GM23338 (cell line): Measurements from ENCODE around the gene GAS6. TPM values are rescaled to one million over a fixed set of nuclear protein-coding genes. Genes with fewer than 3 reads are reported as not detected.

Source experiments
- ATAC-seq: fragments of 200-7000 bp; cut with Tn5 transposase; 3 replicates; pipeline ENCODE4 v1.9.1; 2020
- DNase-seq: peaks from one replicate; pipeline ENCODE4 v3.0.0-alpha.2; 2015; ENCODE audit warnings: low spot score
- H2AFZ ChIP-seq: fragments of 200-600 bp; sonication (generic); 2 replicates; pipeline ENCODE4 v1.8.0; 2016; ENCODE audit warnings: antibody characterized with exemption, mild to moderate bottlenecking, moderate library complexity
- H3F3A ChIP-seq: fragments of 200-600 bp; sonication (generic); replicated peaks from 2 replicates; pipeline ENCODE4 v1.8.0; 2017; ENCODE audit warnings: antibody characterized with exemption, mixed run types, low read depth
- H3K27ac ChIP-seq: fragments of 200-600 bp; sonication (generic); 2 replicates; pipeline ENCODE4 v1.6.1; 2016; ENCODE audit warnings: low read depth
- H3K27me3 ChIP-seq: fragments of 200-600 bp; sonication (generic); 2 replicates; pipeline ENCODE4 v1.8.0; 2016; ENCODE audit warnings: mild to moderate bottlenecking, mixed run types, moderate library complexity; ENCODE audit not compliant: insufficient read depth
- H3K36me3 ChIP-seq: fragments of 200-600 bp; sonication (generic); 2 replicates; pipeline ENCODE4 v1.8.0; 2016; ENCODE audit warnings: mild to moderate bottlenecking; ENCODE audit not compliant: insufficient read depth
- H3K4me1 ChIP-seq: fragments of 200-600 bp; sonication (generic); 2 replicates; pipeline ENCODE4 v1.8.0; 2016; ENCODE audit warnings: mild to moderate bottlenecking, moderate library complexity; ENCODE audit not compliant: insufficient read depth
- H3K4me2 ChIP-seq: fragments of 200-600 bp; sonication (generic); 2 replicates; pipeline ENCODE4 v1.7.1; 2017; ENCODE audit warnings: mixed run types
- H3K4me3 ChIP-seq: fragments of 200-600 bp; sonication (generic); 2 replicates; pipeline ENCODE4 v1.6.1; 2016; ENCODE audit warnings: mixed run types
- H3K79me2 ChIP-seq: fragments of 200-600 bp; sonication (generic); replicated peaks from 2 replicates; pipeline ENCODE4 v1.8.0; 2017; ENCODE audit warnings: mild to moderate bottlenecking; ENCODE audit not compliant: insufficient read depth
- H3K9me2 ChIP-seq: fragments of 200-600 bp; sonication (generic); 2 replicates; pipeline ENCODE4 v1.8.0; 2017; ENCODE audit not compliant: insufficient read depth
- H4K20me1 ChIP-seq: fragments of 200-600 bp; sonication (generic); replicated peaks from 2 replicates; pipeline ENCODE4 v1.8.0; 2017; ENCODE audit warnings: mild to moderate bottlenecking; ENCODE audit not compliant: insufficient read depth
- H3K27ac Mint-ChIP-seq: 2 replicates; pipeline ENCODE4 v1.8.0; 2020; ENCODE audit warnings: inconsistent platforms, mild to moderate bottlenecking, moderate library complexity, mixed read lengths
- H3K27me3 Mint-ChIP-seq: 3 replicates; pipeline ENCODE4 v1.8.0; 2022; ENCODE audit warnings: low read depth, mild to moderate bottlenecking, moderate library complexity, mixed read lengths, inconsistent platforms; ENCODE audit not compliant: insufficient read depth, poor library complexity
- H3K36me3 Mint-ChIP-seq: 3 replicates; pipeline ENCODE4 v1.8.0; 2021; ENCODE audit warnings: low read depth, mild to moderate bottlenecking, inconsistent platforms, moderate library complexity, mixed read lengths
- H3K4me1 Mint-ChIP-seq: 3 replicates; pipeline ENCODE4 v1.8.0; 2020; ENCODE audit warnings: mild to moderate bottlenecking, inconsistent platforms, mixed read lengths
- H3K4me3 Mint-ChIP-seq: 3 replicates; pipeline ENCODE4 v1.8.0; 2021; ENCODE audit warnings: moderate library complexity, mild to moderate bottlenecking, inconsistent platforms, mixed read lengths
- H3K9me3 Mint-ChIP-seq: 3 replicates; pipeline ENCODE4 v1.8.0; 2020; ENCODE audit warnings: moderate library complexity, mild to moderate bottlenecking, inconsistent platforms, mixed read lengths
- CREB1 ChIP-seq: fragments of 250-450 bp; sonication (Bioruptor Pico); IDR thresholded peaks from 2 replicates; pipeline ENCODE4 v1.5.0; 2020; ENCODE audit warnings: low read depth, mild to moderate bottlenecking, moderate library complexity
- CTCF ChIP-seq, 2 experiments: fragments of 200-600 bp in 1 of 2; sonication (generic) in 1 of 2; conservative IDR thresholded peaks; 2 replicates each; pipeline versions ENCODE4 v1.5.1 to v1.6.1; 2016 to 2017; ENCODE audit warnings: antibody characterized with exemption in 2 of 2, low read depth in 2 of 2, mild to moderate bottlenecking in 2 of 2, moderate library complexity in 1 of 2
- ETS1 ChIP-seq: IDR thresholded peaks from 2 replicates; pipeline ENCODE4 v1.6.1; 2016; ENCODE audit warnings: antibody characterized with exemption
- EZH2 ChIP-seq: fragments of 200-600 bp; sonication (generic); IDR thresholded peaks from one replicate; pipeline ENCODE4 v1.8.0; 2017; ENCODE audit warnings: antibody characterized with exemption, mild to moderate bottlenecking, low read depth; ENCODE audit not compliant: unreplicated experiment
- JUNB ChIP-seq: IDR thresholded peaks from one replicate; pipeline ENCODE4 v1.6.1; 2016; ENCODE audit warnings: antibody characterized with exemption; ENCODE audit not compliant: unreplicated experiment
- NANOG ChIP-seq: IDR thresholded peaks from 2 replicates; pipeline ENCODE4 v1.6.1; 2016; ENCODE audit warnings: antibody characterized with exemption, borderline replicate concordance
- POLR2AphosphoS5 ChIP-seq: IDR thresholded peaks from 2 replicates; pipeline ENCODE4 v1.6.1; 2016; ENCODE audit warnings: antibody characterized with exemption, low read depth
- REST ChIP-seq: IDR thresholded peaks from one replicate; pipeline ENCODE4 v1.6.1; 2018; ENCODE audit warnings: antibody characterized with exemption; ENCODE audit not compliant: unreplicated experiment
- STAT1 ChIP-seq: IDR thresholded peaks from one replicate; pipeline ENCODE4 v1.6.1; 2016; ENCODE audit warnings: antibody characterized with exemption; ENCODE audit not compliant: unreplicated experiment
- ZNF114 ChIP-seq: fragments of 250-450 bp; sonication (Bioruptor Pico); IDR thresholded peaks from 2 replicates; pipeline ENCODE4 v1.5.0; 2020; ENCODE audit warnings: mild to moderate bottlenecking, moderate library complexity
- ZNF331 ChIP-seq: fragments of 250-450 bp; sonication (Bioruptor Pico); IDR thresholded peaks from 2 replicates; pipeline ENCODE4 v1.5.0; 2020; ENCODE audit warnings: low read depth, mild to moderate bottlenecking, moderate library complexity
- polyA plus RNA-seq: library from polyadenylated mRNA; unstranded; fragments of >200 nt; fragmentation: Nextera tagmentation; extraction: Ambion mirVana; gene quantifications from 2 replicates; pipeline ENCODE4 v1.2.1, GENCODE V29; 2016
- total RNA-seq: library from RNA; depleted of rRNA; stranded (reverse); fragments of >200 nt; shearing (Covaris generic); gene quantifications from 2 replicates; pipeline ENCODE4 v1.2.3, GENCODE V29; 2014

Gene GAS6
- total and polyA plus RNA-seq, 2 experiments from 2014 or later = 7.9 to 21.2 TPM

GRCh38 chr13:113775451-113776145 is 88.3 kb downstream of the GAS6 start:
- no peak overlapping the region for H3K27ac ChIP-seq
- no peaks in the 10 kb centered on the region for H3K4me1 ChIP-seq
- H2AFZ ChIP-seq = no peak overlapping the region
- Mint-ChIP-seq H3K4me3 (no peak overlapping the region), H3K9me3 (no peaks in the 10 kb centered on the region), H3K27ac (no peak overlapping the region), H3K36me3 (no peaks in the 10 kb centered on the region), H3K4me1 (no peaks in the 10 kb centered on the region), H3K27me3 (peaks cover 6% of the 10 kb centered on the region)
- no peaks in the 10 kb centered on the region for H4K20me1 ChIP-seq
- H3K27me3 ChIP-seq = no peaks in the 10 kb centered on the region
- ATAC-seq (no peak), DNase-seq (no peak)
- no peaks in the 10 kb centered on the region for H3K36me3 ChIP-seq
- H3K4me2 ChIP-seq = no peak overlapping the region
- 0 out of 2 replicates have a peak, but pooled peaks cover 3% of the 10 kb centered on the region for H3K9me2 ChIP-seq
- no peak for TF ChIP-seq CTCF (conservative IDR thresholded peaks at IDR 0.05; ENCODE audit: low read depth in 2 of 2)
- H3K79me2 ChIP-seq = no peaks in the 10 kb centered on the region
- H3K4me3 ChIP-seq = no peak overlapping the region
- no peaks in the 10 kb centered on the region for H3F3A ChIP-seq

- no peak for ATAC-seq
- Mint-ChIP-seq H3K36me3 (no peaks in the 10 kb centered on the region), H3K4me3 (no peak overlapping the region), H3K27me3 (peaks cover 6% of the 10 kb centered on the region), H3K4me1 (no peaks in the 10 kb centered on the region), H3K9me3 (no peaks in the 10 kb centered on the region), H3K27ac (no peak overlapping the region)
- Histone ChIP-seq H3K4me3 (no peak overlapping the region), H3K4me2 (no peak overlapping the region), H3K36me3 (no peaks in the 10 kb centered on the region), H3K79me2 (no peaks in the 10 kb centered on the region), H3K27ac (no peak overlapping the region), H3K4me1 (no peaks in the 10 kb centered on the region), H3K27me3 (no peaks in the 10 kb centered on the region), H3F3A (no peaks in the 10 kb centered on the region), H4K20me1 (no peaks in the 10 kb centered on the region), H2AFZ (no peak overlapping the region), H3K9me2 (0 out of 2 replicates have a peak, but pooled peaks cover 3% of the 10 kb centered on the region)
- DNase-seq = no peak
- TF ChIP-seq STAT1 = no peak
- no peak for TF ChIP-seq CREB1 (CRISPR knock-in tag)
- TF ChIP-seq ZNF114 = no peak
- TF ChIP-seq NANOG = no peak
- no peak for TF ChIP-seq EZH2
- TF ChIP-seq REST = no peak
- TF ChIP-seq ZNF331 (CRISPR knock-in tag) = no peak
- TF ChIP-seq POLR2AphosphoS5 = no peak
- no peak for TF ChIP-seq CTCF (conservative IDR thresholded peaks at IDR 0.05; ENCODE audit: low read depth in 2 of 2)
- TF ChIP-seq ETS1 = no peak
- no peak for TF ChIP-seq JUNB
Observed at GRCh38 chr13:113774177-113775107, 89.4 kb downstream of the GAS6 start.
